GM19351 (cell line): ENCODE measurements around the gene HAND2.

ENCODE experiments used
- ATAC-seq: cut with Tn5 transposase; IDR thresholded peaks from one replicate; pipeline ENCODE4 v1.9.1; 2021; ENCODE audit warnings: mild to moderate bottlenecking, moderate library complexity; ENCODE audit not compliant: unreplicated experiment

HAND2 gene

DNA sequence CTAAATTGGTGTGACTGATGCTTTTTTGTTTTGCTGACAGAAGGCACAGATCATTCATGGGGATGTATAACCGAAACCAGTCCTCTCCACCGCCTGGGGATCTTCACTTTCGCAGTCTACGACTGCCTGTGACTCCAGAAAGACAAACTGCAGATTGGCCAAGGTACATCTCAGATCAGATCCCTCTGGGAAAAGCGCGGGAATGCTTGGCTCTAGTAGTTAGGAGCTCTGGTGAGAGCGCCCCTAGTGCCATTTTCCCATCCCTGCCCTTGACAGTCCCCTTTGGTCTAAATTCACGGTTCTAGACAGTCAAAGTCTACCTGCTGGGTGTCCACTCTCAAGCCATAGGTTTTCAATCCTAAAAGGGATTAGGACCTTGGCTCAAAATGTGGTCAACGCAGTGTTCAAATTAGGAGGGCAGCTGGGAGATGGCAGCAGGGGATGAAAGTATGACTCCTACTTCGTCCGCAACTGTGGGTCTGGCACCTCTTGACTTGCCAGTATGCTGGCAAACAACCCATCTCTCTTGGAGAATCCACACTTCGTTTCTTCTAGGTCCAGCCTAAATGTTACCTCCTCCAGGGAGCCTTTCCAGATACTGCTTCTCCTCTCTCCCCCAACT, 6.9 kb upstream of the HAND2 start:
- ATAC-seq = peak; percentile 53

DNA sequence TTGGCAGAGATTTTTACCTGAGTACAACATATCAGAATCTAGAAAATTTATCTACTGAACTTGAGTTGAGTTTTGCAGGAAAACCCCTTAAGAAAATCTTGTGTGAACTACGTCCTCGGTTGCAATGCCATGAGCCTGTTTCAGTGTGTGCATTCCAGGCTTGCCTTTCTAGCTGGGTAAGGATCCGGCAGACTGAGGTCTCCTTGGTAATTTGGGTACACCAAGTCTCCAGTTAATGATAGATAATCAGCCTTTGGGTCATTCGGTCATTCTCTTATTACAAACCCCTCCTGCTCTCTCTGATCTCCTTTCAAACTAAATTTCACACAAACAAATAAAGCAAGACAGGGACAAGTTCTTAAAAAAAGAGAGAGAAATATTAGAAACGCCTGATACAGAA, 5.9 kb upstream of the HAND2 start:
- ATAC-seq = no peak

DNA sequence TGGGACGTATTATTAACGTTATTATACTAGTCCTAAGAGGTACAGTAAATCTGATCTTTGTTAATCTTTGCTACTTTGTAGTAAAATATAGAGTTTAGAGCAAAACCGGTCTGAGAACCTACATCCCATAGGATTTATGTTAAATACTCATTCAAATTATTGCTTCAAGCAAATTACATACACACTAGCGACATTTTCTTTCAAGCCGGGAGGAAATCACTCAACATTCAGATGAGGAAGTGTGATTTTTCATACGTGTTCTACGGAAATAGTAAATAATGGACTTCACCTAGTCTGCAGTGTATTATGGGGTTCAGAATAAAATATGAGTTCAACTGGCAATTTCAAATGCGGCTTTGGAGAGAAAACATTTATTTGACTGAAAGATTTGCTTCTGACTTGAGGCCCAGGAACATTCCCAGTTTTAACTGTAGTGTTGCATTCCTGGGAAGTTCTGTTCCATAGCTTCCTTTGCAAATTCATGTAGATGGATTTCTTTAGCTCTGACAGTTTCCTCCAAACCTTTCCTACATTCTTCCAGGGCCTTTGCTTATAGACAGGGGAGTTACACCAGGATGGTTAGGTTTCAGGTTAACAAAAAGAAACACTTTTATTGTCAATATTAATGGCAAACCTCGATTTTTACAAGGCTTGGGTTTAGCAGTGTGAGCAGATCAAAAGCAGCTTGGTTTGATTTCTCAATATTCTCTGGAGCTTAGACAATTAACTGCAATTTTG, 5.3 kb upstream of the HAND2 start:
- ATAC-seq = no peak

DNA sequence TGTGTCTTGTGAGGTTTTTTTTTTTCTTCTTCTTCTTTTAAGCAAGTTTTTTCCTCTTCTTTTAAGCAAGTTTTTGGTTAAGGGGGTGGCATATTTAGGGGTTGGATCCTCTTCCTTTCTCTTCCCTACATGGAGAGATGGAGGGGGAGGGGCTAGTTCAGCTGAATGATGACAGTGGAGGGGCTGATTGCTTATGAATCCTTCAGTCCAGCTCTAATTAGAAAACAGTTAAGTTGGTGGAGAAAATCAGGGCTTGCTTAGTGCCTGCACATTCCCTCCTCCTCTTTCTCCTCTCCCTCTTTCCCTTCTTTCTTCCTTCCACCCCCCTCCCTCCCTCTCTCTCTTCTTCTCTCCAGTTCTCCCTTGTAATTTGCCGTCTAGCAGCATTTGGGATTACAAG, 4.4 kb upstream of the HAND2 start:
- no peak for ATAC-seq

DNA sequence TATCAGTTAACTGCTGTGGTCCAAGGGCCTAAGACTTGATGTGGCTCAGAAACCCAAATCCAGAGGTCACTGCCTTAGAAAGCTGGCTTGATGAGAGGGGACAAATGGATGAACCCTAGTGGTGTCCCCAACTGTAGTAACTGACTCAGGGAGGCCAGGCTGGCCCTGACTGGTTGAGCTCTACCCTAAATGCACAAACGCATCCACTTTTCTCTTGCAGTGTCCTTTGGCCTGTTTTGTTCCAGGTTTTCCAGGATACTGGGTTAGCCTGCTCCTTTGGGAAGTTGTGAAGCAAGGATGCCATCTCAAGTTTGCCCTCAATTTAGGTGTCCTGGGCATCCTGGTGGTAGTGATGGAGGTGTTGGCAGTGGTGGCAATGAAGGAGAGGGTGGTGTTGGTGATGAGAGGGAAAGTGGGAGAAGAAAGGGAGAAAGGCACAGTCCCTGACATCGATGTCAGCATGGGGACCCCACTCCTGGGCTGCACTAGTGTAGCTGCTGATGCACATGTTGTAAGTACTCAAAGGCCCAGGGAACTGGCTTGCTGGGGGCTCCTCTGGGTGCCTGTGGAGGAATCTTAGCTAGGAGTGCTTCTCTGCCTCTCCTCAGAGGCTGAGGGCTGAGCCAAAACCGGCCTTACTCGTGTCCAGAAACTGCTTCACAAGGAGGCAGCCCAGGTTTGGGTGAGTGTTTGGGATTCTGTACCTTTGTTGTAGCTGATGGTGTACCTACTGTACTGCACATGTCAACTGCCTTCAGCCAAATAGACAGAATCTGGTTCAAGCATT, 2.9 kb upstream of the HAND2 start:
- no peak for ATAC-seq

DNA sequence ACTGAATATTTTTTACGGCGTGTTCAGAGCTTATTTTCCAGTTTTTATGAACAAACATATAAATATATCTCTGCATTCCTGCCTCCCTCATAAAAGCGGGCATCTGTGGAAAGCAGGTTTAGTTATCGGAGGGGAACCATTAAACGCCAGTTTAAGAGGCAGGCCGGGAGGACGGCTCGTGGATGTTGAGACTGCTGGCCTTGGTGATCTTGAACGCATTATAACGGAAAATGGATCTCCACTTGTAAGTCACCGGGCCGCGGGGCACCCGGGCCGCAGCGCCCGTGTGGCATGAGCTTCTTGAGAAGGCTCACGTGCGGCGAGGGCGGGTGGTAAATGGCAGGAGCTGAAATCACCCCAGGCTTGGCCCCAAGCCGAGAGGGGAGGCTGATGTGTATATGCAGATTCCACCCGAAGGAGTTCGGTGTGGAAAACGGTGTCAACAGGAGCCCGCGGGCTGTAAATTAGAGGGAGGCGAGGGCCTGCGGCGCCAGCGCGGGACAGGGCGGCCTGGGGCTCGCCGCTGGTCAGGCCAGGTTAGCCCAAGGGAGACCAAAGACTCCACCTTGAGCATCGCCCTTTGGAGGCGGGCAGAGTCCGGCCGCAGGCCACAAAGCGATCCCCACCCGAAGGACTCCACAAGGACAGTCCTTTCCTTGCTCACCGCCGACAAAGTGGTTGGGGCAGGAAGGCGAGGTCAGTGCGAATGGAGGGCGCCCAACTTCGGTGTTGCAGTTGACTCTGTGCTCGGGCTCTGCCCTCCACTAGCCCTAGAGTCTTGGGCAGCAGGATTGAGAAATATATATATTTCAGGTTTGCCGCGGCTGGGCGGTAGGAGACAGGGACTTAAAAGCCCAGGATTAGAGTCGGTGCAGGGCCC, 1.3 kb upstream of the HAND2 start:
- ATAC-seq = no peak

DNA sequence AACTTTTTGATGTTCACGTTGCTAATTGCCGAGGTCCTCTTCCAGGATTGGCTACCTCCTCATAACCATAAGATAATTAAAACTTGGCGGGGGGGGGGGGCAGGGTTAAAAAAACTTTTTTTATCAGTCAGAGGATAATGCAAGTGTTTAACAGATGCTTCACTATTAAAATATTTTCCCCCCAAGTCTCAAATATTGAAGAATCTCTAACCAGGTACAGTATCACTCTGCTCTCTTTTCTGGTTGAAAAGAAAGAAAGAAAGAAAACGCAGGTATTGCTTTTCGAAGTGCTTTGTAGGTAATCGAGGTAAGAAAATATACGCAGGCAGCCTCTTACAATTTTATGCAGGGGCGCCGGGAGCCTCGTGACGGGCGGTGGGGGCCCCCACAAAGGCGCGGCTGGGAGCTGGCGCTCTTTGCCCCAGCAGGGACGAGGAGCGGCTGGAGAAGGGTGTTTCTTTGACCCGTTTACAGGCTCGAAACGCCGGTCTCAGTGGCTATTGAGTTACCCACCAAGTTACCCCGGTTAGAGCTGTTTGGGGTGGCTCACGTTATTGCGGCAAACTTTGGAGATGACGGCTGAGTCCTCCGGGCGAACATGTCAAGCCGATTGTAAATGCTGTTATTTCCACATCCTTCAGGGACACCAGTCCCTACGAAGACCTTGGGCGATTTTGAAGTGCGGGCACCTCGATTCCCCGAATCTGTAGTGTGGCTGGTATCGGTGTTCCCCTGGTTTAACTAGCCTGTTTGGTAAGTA, 477 bp upstream of the HAND2 start:
- no peak for ATAC-seq

DNA sequence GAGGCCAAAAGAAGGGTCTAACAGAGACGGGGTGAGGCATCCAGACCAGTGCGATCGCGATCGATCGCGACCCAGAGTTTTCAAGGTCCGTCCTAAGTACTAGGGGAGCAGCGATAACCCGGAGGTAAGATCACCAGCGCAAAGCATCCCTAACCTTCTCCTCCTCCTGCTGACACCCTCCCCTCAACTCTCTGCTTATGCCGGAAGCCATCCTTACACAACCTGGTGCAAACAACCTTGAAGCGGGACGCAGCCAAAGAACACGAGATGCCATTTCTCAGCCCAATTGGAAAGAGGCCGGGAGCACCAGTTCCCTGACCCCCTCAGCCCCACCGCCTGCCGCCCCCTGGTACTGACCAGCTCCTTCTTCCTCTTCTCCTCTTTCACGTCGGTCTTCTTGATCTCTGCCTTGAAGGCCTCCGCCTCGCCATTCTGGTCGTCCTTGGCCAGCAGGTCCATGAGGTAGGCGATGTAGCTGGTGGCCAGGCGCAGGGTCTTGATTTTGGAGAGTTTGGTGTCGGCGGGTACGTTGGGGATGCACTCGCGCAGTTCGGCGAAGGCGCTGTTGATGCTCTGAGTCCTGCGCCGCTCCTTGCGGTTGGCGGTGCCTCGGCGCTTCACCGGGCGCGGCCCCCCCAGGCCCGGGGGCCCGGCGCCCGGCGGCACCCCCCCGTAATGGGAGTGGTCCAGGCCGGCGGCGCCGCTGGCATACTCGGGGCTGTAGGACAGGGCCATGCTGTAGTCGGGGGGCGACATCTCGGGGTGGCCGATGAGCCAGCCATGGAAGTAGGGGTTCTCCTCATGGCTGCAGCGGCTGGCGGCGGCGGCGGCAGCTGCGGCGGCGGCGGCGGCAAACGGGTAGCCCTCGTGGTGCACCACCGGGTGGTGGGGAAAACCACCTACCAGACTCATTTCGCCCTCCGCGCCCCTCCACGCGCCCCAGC, 1.4 kb downstream of the HAND2 start:
- no peak for ATAC-seq

DNA sequence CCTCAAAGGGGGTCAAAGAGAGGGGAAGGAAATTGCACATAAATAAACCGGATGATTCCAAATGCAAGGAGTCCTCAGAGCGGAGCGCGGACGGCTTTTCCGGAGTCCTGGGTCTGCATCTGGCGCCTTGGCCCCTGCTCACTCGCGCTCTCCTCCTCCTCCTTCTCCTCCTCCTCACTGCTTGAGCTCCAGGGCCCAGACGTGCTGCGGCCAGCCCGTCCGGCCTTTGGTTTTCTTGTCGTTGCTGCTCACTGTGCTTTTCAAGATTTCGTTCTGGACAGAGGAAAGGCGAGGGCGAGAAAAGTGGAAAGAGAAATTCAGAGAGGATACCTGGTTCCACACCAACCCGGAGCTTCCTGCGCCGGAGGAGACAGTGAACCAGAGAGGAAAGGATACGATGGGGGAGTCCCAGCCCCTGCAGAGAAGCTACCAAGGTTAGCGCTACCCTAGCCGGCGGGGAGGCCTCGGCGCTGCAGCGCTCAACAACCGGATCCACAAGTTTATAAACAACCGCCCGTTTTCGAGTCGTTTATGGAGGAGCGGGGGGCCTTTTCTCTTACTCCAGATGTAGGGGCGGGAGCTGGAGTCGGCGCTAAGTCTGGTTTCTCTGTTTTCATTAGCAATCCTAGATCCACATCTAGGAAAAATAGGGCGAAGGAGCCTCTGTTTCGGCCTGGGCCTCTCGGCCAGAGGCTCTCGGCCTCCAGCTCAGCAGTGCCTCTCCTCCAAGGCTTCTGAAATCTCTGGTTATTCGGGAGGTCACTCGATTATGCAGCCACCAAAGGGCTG, 2.7 kb downstream of the HAND2 start:
- no peak for ATAC-seq

DNA sequence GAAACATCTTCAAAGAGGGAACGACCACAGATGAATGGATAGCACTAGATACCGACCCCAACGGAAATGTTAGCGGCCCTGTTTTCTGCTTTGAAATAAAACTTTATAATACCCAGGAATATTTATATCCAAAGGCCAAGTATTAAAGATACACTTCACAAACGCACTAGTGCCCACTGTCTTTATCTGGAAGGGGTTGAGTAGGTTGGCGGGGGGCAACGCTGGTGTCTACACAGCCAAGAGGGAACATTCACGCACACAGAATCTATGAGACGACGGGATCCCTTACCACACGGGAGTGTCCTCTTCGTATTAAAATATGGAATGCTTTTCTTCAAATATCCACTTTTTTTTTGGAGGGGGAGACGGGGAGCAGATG, 3.3 kb downstream of the HAND2 start:
- ATAC-seq = no peak

DNA sequence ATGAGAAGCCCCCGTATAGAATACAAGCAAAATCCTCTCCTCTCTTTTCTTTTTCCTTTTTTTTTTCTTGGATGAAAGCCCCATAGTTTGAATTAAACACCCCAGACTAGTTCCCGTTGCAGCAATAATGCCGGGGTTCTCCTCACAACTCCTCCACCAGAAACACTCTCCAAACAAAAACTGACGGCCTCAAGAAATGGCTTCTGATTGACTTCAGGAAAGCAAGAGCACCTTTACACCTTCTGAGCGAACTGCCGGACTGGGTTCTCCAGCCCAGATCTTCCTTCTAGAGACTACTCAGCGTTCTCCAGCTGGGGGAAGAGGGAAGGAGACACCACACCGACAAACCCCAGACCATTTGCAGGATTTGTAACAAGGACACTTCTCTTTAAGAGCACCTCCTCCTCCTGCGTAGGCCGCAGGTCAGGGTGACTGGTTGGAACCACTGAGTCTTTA, 4.0 kb downstream of the HAND2 start:
- ATAC-seq = no peak

DNA sequence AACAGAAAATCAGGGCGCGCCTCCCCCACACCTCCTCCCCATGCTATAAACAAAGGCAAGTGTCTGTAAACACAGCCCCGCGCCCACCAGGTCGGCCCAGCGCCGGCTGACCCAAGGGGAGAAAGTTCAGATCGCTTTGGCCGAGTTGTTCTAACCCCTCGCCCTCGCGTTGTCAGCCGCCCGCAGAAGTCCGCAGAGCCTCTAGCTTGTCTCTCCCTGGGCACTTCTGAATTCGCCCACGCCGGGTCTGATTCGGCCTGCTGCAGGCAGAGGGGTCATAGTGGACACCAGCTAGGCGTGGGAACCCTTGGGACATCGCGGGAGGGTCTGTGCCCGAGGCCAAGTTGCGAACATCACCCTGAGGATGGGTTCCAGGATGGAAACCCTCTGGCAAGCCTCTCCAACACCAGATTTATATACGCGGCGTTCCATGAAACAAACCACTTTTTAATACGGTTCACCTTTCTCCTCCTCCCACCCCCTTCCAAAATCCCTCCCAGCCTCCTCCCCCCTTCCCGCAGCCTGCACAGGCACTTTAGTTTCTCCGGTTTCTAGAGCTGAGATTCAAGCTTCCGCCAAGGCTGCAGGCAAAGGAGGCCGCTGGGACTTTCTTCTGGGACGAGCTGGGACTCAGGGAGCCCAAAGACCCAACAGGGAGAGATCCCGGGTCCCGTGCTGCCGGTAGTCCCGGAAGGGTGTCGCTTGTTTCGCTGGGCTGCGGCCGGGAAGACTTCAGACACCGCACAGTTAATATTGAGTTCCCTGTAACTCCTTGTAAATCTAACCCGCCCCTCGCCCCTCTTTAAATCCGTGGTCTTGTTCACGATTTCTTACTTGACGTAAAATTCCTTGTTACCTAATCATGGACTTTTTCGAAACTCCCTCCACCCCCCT, 4.7 kb downstream of the HAND2 start:
- no peak for ATAC-seq

DNA sequence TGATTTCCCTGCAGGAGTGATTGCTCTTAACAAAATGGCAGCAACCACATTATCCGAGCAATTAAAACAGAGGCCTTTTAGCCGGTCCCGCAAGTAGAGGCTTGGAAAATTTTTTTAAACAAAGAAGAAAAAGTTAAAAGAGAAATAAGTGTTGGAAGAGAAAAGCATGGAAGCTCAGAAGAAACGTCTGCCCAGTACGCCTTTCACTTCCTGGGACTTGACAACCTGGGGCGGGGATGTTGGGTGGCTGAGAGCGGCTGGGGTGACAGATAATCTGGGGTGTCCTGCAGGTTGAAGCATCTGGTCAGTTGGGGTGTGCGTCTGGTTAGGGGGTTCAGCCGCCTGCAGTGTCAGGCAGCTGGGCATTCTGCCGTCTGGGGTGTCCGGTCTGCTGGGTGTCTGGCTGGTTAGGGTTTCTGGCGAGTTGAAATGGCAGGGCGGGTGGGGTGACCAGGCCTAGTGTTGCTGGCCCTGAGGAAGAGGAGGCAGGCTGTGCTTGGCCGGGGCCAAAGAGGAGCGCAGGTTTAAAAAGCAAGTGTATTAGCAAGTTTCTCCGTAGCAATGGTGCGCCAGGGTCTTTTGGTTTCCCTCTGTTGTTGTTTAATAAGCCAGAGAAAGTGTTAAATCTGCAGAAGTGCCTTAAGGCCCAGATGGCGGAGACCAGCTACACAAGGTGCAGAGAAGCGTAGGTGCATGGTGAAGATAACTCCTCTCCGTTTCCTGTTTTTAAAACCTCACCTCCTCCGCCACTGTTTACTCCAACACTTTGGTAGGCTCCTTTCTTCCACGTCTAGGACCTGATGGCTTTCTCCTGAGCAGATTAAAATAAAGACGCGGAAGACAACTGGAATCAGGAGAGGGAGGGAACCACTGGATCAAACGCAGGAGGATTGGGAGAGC, 5.6 kb downstream of the HAND2 start:
- no peak for ATAC-seq

DNA sequence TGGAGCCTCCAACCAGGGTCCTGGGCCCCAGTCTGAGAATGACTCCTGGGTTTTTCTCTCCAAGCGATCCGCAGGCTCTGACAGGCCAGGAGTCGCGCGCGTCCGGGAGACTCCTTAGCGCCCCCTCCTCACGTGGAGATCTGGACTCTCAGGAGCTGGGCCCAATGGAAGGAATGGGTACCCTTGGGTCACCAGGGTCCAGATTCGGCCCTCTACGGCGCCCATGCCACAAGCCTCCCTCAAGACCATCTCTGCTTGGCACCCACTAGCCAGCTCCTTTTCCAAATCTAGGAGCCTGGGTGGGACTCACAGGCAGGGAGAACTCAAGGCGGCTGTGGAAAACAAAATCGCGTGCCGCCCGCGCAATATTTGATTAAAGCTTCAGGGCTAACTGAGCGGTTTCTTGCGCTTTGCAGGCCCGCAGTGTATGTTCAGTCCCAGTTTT, 7.1 kb downstream of the HAND2 start:
- no peak for ATAC-seq

DNA sequence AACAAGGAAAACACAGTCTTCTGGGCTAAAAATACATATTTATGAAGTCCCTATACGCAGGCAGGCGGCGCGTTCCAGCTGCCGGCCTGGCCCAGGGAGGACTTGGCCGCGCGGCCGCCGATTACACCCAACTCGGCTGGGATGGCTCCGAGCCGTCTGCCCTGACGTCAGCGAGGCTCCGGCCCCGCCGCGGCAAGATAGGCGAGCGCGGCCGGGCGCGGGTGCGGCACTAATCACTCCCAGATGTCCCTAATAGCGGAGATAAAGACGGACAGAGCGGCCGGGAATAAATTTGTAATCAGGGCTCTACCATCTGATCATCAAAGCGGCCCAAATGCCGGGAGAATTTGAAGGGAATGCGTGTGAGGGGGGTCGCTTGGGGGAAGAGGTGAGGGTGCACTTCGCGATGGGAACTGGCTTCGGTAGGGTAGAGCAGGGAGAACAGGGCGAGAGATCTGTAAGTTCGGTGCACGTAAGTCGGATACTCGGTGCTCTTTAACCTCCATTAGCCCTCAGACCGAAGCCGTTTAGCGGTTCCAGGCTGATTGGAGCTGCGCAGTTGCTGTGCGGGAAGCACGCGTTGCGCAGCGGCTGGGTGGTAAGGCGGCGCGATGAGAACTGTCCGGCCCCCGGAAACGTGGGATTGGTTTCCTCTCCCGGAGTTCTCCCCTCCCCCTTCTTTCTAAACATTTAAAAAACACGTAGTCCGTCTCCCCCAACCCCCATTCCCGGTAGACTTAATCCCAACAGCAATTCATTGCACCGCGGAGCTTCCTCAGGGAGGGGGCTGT, 7.7 kb downstream of the HAND2 start:
- no peak for ATAC-seq
